ENCODE data around the gene LFNG. TPM values are rescaled to one million over a fixed set of nuclear protein-coding genes. Genes with fewer than 3 reads are reported as not detected.

Gene LFNG
- total RNA-seq, 3 donors from 2014 or later (not counting 1 experiment from before 2014, with no cell fraction given), result 140 to 191 (median 176) TPM

GRCh38 chr7:2478800-2479199, 40.8 kb upstream of the LFNG start:
- no peaks in the 10 kb centered on the region for H3K36me3 Mint-ChIP-seq
- peaks cover 0 to 18% of the 10 kb centered on the region in 2 donors for H3K4me1 Mint-ChIP-seq
- H3K27ac Mint-ChIP-seq, result peak overlapping the region in 1 of 2 donors; percentile 33
- WGBS (ENCODE audit: insufficient coverage), result 91% methylated on average over 19 of the region's 19 CpGs
- ATAC-seq (no peak), DNase-seq (no peak)
- TF ChIP-seq CTCF (IDR thresholded peaks at IDR 0.05), result no peak
- Histone ChIP-seq H3K4me3 (ENCODE audit: low read length) (no peak overlapping the region), H3K4me1 (ENCODE audit: control insufficient read depth, insufficient read depth, low read length) (peaks cover 19% of the 10 kb centered on the region), H3K9me3 (ENCODE audit: control insufficient read depth, insufficient read depth, low read length) (peaks cover 11% of the 10 kb centered on the region), H3K36me3 (ENCODE audit: control insufficient read depth, insufficient read depth, low read length) (no peaks in the 10 kb centered on the region), H3K27ac (ENCODE audit: low read length) (no peak overlapping the region), H3K27me3 (ENCODE audit: control insufficient read depth, insufficient read depth, low read length) (no peaks in the 10 kb centered on the region)
- no peaks in the 10 kb centered on the region for H3K9me3 Mint-ChIP-seq
- no peak overlapping the region for H3K4me3 Mint-ChIP-seq
- intact Hi-C loops (cut with micrococcal nuclease), result loop anchor here (5.0 kb wide), 3 partner anchors 44 to 204 kb away; partner anchors contain the start of genes BRAT1 and IQCE
- no peaks in the 10 kb centered on the region for H3K27me3 Mint-ChIP-seq (ENCODE audit: low read depth in 2 of 2)

- intact Hi-C loops (cut with micrococcal nuclease), result loop anchor here (5.0 kb wide), 3 partner anchors 43 to 203 kb away; partner anchors contain the start of genes BRAT1 and IQCE
- H3K9me3 ChIP-seq (ENCODE audit: control insufficient read depth, insufficient read depth, low read length), result peaks cover 11% of the 10 kb centered on the region
- no peaks in the 10 kb centered on the region for H3K36me3 ChIP-seq (ENCODE audit: control insufficient read depth, insufficient read depth, low read length)
- no peaks in the 10 kb centered on the region for H3K27me3 ChIP-seq (ENCODE audit: control insufficient read depth, insufficient read depth, low read length)
- peak overlapping the region in 1 of 2 donors; percentile 33 for H3K27ac Mint-ChIP-seq
- H3K4me1 Mint-ChIP-seq, result peaks cover 0 to 18% of the 10 kb centered on the region in 2 donors
- peaks cover 19% of the 10 kb centered on the region for H3K4me1 ChIP-seq (ENCODE audit: control insufficient read depth, insufficient read depth, low read length)
- no peak for ATAC-seq
- 87% methylated on average over 16 of the region's 16 CpGs for WGBS (ENCODE audit: insufficient coverage)
- no peak for DNase-seq
- H3K4me3 Mint-ChIP-seq, result no peak overlapping the region
- H3K27ac ChIP-seq (ENCODE audit: low read length), result no peak overlapping the region
- no peaks in the 10 kb centered on the region for H3K9me3 Mint-ChIP-seq
- TF ChIP-seq CTCF (IDR thresholded peaks at IDR 0.05), result no peak
- H3K36me3 Mint-ChIP-seq, result no peaks in the 10 kb centered on the region
- no peaks in the 10 kb centered on the region for H3K27me3 Mint-ChIP-seq (ENCODE audit: low read depth in 2 of 2)
- H3K4me3 ChIP-seq (ENCODE audit: low read length), result no peak overlapping the region
Observed at GRCh38 chr7:2479276-2480069, 40.1 kb upstream of the LFNG start.

GRCh38 chr7:2480070-2480408, 39.5 kb upstream of the LFNG start:
- no peak for TF ChIP-seq CTCF (IDR thresholded peaks at IDR 0.05)
- H3K27me3 ChIP-seq (ENCODE audit: control insufficient read depth, insufficient read depth, low read length), result no peaks in the 10 kb centered on the region
- Mint-ChIP-seq H3K9me3 (no peaks in the 10 kb centered on the region), H3K27ac (no peak overlapping the region), H3K4me1 (peaks cover 0 to 18% of the 10 kb centered on the region in 2 donors), H3K36me3 (no peaks in the 10 kb centered on the region), H3K27me3 (ENCODE audit: low read depth in 2 of 2) (no peaks in the 10 kb centered on the region), H3K4me3 (no peak overlapping the region)
- DNase-seq, result no peak
- 87% methylated on average over 21 of the region's 21 CpGs for WGBS (ENCODE audit: insufficient coverage)
- ATAC-seq, result no peak
- H3K36me3 ChIP-seq (ENCODE audit: control insufficient read depth, insufficient read depth, low read length), result no peaks in the 10 kb centered on the region
- no peak overlapping the region for H3K27ac ChIP-seq (ENCODE audit: low read length)
- peaks cover 19% of the 10 kb centered on the region for H3K4me1 ChIP-seq (ENCODE audit: control insufficient read depth, insufficient read depth, low read length)
- intact Hi-C loops (cut with micrococcal nuclease), result no loop called here
- peaks cover 11% of the 10 kb centered on the region for H3K9me3 ChIP-seq (ENCODE audit: control insufficient read depth, insufficient read depth, low read length)
- no peak overlapping the region for H3K4me3 ChIP-seq (ENCODE audit: low read length)

All from natural killer cell (primary cell).